ENCODE measurements around the gene HIF3A.

Gene HIF3A

DNA sequence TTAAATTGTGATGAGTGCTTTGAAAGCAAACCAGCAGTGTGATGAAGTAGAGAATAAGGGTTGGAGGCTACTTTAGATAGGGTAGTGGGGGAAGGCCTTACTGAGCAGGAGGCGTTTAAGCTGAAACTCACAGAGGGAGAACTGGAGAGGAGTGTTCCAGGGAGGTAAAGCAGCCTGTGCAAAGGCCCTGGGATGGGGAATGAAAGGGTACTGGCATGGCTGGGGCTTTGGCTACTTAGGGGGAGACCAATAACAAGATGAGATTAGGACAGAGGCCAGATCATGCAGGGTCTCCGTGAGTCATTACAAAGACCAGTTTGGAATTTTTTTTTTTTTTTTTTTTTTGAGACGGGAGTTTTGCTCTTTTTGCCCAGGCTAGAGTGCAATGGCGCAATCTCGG, 51.1 kb downstream of the HIF3A start:
- in situ Hi-C loops (cut with MboI; ENCODE audit: low pct_unique_long_range_greater_than_20kb, low sequenced_read_pairs, unreplicated experiment): no loop called here
- TF ChIP-seq, protein P1, sequence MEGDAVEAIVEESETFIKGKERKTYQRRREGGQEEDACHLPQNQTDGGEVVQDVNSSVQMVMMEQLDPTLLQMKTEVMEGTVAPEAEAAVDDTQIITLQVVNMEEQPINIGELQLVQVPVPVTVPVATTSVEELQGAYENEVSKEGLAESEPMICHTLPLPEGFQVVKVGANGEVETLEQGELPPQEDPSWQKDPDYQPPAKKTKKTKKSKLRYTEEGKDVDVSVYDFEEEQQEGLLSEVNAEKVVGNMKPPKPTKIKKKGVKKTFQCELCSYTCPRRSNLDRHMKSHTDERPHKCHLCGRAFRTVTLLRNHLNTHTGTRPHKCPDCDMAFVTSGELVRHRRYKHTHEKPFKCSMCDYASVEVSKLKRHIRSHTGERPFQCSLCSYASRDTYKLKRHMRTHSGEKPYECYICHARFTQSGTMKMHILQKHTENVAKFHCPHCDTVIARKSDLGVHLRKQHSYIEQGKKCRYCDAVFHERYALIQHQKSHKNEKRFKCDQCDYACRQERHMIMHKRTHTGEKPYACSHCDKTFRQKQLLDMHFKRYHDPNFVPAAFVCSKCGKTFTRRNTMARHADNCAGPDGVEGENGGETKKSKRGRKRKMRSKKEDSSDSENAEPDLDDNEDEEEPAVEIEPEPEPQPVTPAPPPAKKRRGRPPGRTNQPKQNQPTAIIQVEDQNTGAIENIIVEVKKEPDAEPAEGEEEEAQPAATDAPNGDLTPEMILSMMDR (IDR thresholded peaks at IDR 0.05; ENCODE audit: extremely low read depth, insufficient read depth, missing control alignments): no peak
- DNase-seq (ENCODE audit: low spot score): no peak

DNA sequence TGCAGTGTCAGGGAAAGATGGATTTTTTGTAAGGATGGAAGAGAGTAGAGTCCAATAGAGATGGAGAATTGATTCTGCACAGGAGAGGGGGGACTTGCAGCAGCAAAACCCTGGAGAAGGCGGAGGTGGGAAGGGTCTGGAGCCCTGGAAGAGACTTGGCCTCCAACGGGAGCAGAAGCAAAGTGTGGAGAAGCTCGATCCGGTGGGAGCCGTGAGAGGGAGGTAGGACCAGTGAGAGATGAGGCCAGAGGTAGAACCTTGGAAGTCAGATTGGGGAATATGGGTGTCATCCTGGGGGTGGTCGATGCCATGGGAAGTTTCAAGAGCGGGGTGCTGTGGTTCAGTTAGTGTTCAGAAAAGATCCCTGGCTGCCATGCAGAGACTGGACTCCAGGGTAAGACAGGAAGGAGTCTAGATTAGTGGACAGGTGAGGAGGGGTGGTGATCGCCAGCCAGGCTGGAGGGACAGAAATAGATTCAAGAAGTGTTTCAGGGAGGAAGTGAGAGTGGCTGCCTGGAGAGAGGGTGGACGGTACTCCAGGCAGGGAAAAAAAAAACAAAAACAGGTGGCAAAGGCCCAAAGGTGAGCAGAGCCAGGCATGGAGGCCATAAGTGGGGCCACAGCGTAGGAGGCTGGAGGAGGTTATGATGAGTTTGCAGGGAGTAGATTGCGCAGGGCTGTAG, 52.6 kb downstream of the HIF3A start:
- TF ChIP-seq, protein P1 (IDR thresholded peaks at IDR 0.05; ENCODE audit: extremely low read depth, insufficient read depth, missing control alignments): no peak
- in situ Hi-C loops (cut with MboI; ENCODE audit: low pct_unique_long_range_greater_than_20kb, low sequenced_read_pairs, unreplicated experiment): no loop called here
- DNase-seq (ENCODE audit: low spot score): no peak

DNA sequence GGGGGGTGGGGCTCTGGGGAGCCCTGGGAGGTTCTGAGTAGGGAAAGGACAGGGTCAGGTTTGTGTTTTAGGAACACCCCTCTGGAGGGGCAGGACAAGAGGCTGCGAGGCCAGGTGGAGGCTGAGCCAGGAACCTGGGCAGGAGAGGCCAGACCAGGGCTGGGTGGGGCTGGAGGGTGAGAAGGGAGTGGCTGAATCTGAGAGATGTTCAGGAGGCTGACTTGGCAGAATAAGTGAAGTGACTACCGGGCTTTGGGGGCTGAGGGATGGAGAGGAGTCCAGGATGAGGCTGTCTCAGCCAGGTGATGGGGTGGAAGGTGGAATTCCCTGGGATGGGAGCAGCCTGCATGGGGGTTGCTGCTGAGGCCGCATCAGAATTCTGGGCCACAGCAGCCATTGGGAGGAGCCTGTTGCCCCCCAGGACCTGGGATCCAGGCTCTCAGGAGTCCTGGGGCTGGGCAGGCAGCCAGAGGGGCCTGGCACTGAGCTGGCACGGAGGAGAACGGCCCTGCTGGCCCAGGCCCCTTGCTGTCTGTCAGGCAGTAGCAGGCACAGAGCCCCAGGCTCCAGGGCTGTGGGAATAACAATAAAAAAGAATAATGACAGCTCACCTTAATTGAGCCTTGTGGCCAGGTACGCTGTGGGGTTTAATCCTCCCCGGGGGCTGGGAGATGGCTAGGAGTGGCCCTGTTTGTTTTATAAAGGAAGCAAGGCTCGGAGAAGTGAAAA, 53.4 kb downstream of the HIF3A start:
- TF ChIP-seq, protein P1 (IDR thresholded peaks at IDR 0.05; ENCODE audit: extremely low read depth, insufficient read depth, missing control alignments): no peak
- in situ Hi-C loops (cut with MboI; ENCODE audit: low pct_unique_long_range_greater_than_20kb, low sequenced_read_pairs, unreplicated experiment): no loop called here
- DNase-seq (ENCODE audit: low spot score): no peak

DNA sequence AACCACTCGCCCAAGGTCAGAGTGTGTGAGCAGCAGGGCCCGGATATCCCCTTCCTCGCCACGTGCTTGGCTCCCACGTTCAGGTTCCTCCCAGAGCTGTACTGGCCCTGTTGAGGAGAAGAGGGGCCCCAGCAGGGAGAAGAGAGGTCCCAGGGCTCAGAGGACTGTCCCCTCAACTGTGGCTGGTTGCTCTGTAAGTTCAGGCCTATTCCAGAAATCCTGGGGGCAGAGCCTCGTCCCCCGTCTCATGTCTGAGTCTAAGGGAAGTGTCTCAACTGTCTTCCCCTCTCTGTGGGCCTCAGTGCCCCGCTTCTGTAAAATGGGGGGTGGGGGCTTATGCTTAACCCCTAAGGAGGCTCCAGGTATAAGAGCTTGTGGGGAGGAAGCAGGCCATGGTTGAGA, 53.9 kb downstream of the HIF3A start:
- in situ Hi-C loops (cut with MboI; ENCODE audit: low pct_unique_long_range_greater_than_20kb, low sequenced_read_pairs, unreplicated experiment): no loop called here
- TF ChIP-seq, protein P1 (IDR thresholded peaks at IDR 0.05; ENCODE audit: extremely low read depth, insufficient read depth, missing control alignments): no peak
- peak; percentile 59 for DNase-seq (ENCODE audit: low spot score)

DNA sequence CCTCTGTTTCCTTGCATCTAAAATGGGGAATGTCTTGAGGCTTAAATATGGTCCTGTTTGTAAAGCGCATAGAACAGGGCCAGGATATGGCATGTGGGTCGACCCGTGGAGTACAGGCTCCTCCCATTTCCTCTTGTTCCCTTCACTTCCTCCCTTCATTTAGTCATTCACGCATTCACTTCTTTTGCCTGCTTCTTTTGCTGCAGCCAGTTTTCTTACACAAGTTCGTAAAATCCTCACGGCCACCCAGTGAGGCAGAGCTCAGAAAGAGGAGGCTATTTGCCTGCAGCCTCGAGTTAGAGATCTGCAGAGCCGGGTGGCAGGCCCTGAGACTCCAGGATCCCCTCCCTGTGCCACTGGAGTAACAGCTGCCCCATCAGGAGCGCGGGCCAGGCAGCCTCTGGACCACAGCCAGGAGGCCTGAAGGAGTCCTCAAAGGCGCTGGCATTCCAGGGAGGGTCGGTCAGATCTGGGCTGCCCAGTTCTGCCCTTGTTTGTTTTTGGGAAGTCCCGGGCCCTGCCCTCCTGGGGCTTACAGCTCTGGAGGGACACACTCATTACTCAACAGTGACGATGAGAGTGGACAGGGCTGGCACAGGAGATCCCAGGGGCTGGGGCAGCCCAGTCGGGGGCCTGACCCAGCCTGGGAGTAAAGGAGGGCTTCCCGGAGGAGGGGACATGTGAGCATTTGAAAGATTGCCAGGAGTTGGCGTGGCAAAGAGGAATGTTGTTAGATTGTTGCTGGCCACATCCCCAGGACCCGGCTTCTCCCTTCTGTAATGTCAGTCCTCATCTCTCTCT, 54.6 kb downstream of the HIF3A start:
- in situ Hi-C loops (cut with MboI; ENCODE audit: low pct_unique_long_range_greater_than_20kb, low sequenced_read_pairs, unreplicated experiment): no loop called here
- DNase-seq (ENCODE audit: low spot score): peak; percentile 35
- TF ChIP-seq, protein P1 (IDR thresholded peaks at IDR 0.05; ENCODE audit: extremely low read depth, insufficient read depth, missing control alignments): no peak

DNA sequence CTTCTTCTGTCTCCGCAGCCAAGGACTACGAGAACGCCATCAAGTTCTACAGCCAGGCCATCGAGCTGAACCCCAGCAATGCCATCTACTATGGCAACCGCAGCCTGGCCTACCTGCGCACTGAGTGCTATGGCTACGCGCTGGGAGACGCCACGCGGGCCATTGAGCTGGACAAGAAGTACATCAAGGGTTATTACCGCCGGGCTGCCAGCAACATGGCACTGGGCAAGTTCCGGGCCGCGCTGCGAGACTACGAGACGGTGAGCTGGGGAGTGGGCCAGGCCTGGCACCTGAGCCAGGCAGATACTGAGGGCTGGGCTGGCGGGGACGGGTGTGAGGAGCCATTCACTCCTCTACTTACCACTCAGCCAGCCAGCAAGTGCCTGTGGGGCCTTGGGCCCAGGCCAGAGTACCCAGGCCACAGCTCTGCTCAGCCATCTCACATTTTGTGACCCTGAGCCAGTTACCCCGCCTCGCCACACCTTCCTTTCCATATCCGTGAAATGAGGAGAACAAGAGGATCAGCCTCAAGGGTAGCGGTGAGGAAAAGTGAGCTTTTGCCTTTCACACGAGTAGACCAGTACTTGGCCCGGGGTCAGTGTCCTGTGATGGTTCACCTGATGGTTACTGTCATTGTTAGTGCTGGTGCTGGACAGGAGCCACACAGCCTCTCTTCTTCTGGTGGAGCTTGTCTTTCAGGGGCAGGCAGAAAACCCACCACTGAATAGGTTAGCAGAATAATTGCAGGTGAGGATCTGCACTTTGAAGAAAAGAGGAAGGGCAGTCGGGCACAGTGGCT, 57.1 kb downstream of the HIF3A start:
- in situ Hi-C loops (cut with MboI; ENCODE audit: low pct_unique_long_range_greater_than_20kb, low sequenced_read_pairs, unreplicated experiment): no loop called here
- TF ChIP-seq, protein P1 (IDR thresholded peaks at IDR 0.05; ENCODE audit: extremely low read depth, insufficient read depth, missing control alignments): no peak
- no peak for DNase-seq (ENCODE audit: low spot score)

Data from GM13977 (cell line).